ENCODE measurements around the gene MYOM1. TPM values are rescaled to one million over a fixed set of nuclear protein-coding genes. Genes with fewer than 3 reads are reported as not detected.

MYOM1 gene
- total and polyA plus RNA-seq, 2 donors (not counting 3 experiments of a cell fraction or from before 2014, with no cell fraction given), result 0.08 TPM; not detected in 1

- DNase-seq (ENCODE audit: low read depth, low spot score) (no peak), FAIRE-seq (no peak)
- TF ChIP-seq GATA2 (IDR thresholded peaks at IDR 0.05; ENCODE audit: insufficient read depth, insufficient read length, low read depth, low read length), result no peak
- TF ChIP-seq POLR2A (IDR thresholded peaks at IDR 0.05; ENCODE audit: low read depth, low read length), result no peak
- no peak for TF ChIP-seq MAX (IDR thresholded peaks at IDR 0.05; ENCODE audit: insufficient read depth, insufficient read length)
- no peak for TF ChIP-seq POLR2AphosphoS5 (IDR thresholded peaks at IDR 0.05; ENCODE audit: insufficient read depth, low read depth, low read length)
- no peak for TF ChIP-seq MYC (IDR thresholded peaks at IDR 0.05; ENCODE audit: low read depth, low read length)
- no peak for TF ChIP-seq FOS (IDR thresholded peaks at IDR 0.05; ENCODE audit: borderline replicate concordance, insufficient read depth, low read length)
- TF ChIP-seq, protein P1, sequence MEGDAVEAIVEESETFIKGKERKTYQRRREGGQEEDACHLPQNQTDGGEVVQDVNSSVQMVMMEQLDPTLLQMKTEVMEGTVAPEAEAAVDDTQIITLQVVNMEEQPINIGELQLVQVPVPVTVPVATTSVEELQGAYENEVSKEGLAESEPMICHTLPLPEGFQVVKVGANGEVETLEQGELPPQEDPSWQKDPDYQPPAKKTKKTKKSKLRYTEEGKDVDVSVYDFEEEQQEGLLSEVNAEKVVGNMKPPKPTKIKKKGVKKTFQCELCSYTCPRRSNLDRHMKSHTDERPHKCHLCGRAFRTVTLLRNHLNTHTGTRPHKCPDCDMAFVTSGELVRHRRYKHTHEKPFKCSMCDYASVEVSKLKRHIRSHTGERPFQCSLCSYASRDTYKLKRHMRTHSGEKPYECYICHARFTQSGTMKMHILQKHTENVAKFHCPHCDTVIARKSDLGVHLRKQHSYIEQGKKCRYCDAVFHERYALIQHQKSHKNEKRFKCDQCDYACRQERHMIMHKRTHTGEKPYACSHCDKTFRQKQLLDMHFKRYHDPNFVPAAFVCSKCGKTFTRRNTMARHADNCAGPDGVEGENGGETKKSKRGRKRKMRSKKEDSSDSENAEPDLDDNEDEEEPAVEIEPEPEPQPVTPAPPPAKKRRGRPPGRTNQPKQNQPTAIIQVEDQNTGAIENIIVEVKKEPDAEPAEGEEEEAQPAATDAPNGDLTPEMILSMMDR (IDR thresholded peaks at IDR 0.05; ENCODE audit: extremely low read depth in 1 of 2, insufficient read depth in 1 of 2, low read depth in 1 of 2, low read length in 2 of 2), result no peak
- Histone ChIP-seq H4K20me1 (replicated peaks; ENCODE audit: control insufficient read depth, extremely low read depth, insufficient read depth, low read length) (no peaks in the 10 kb centered on the region), H3K4me2 (ENCODE audit: insufficient read depth, low read length) (no peak overlapping the region), H2AFZ (ENCODE audit: low read depth, low read length) (no peak overlapping the region), H3K27me3 (ENCODE audit: control insufficient read depth in 2 of 2, insufficient read depth in 2 of 2, low read length in 2 of 2) (no peaks in the 10 kb centered on the region), H3K9me1 (replicated peaks; ENCODE audit: control insufficient read depth, extremely low read depth, insufficient read depth, low read length) (no peaks in the 10 kb centered on the region), H3K79me2 (ENCODE audit: control insufficient read depth, insufficient read depth, low read length) (no peaks in the 10 kb centered on the region), H3K9me3 (replicated peaks; ENCODE audit: control insufficient read depth, insufficient read depth, low read length) (no peaks in the 10 kb centered on the region), H3K4me1 (ENCODE audit: control insufficient read depth, extremely low read depth, insufficient read depth, low read length) (no peaks in the 10 kb centered on the region), H3K27ac (ENCODE audit: insufficient read depth, low read depth, low read length) (no peak overlapping the region), H3K4me3 (replicated peaks in 1 of 3; ENCODE audit: insufficient read depth in 1 of 3, low read depth in 1 of 3, low read length in 3 of 3) (no peak overlapping the region), H3K9ac (replicated peaks; ENCODE audit: extremely low read depth, insufficient read depth, low read length) (no peak overlapping the region), H3K36me3 (ENCODE audit: control insufficient read depth in 2 of 2, extremely low read depth in 1 of 2, insufficient read depth in 2 of 2, low read length in 2 of 2) (no peaks in the 10 kb centered on the region)
- no TSS peak for BruUV-seq (replicated peaks)
- dilution Hi-C loops (cut with MboI; ENCODE audit: extremely low pct_ligation_motif_present, low sequenced_read_pairs), result no loop called here
- CTCF ChIA-PET, result interaction anchor here (1.6 to 3.9 kb wide), 3 partner anchors 17 to 40 kb away, joined by 3 to 23 read pairs (median 4); no protein-coding TSS in a partner anchor
- intact Hi-C loops (cut with micrococcal nuclease), result no loop called here
- POLR2A ChIA-PET, result no interaction called here
Measured at GRCh38 chr18:3111523-3112240, 108.1 kb downstream of the MYOM1 start.
